ENCODE results near the gene AGBL2. TPM values are rescaled to one million over a fixed set of nuclear protein-coding genes. Genes with fewer than 3 reads are reported as not detected.

Gene AGBL2
- total and polyA plus RNA-seq, 2 of the 8 experiments (the other 6 are each of a cell fraction or from before 2014, with no cell fraction given), result 2.1 to 6.5 TPM

DNA sequence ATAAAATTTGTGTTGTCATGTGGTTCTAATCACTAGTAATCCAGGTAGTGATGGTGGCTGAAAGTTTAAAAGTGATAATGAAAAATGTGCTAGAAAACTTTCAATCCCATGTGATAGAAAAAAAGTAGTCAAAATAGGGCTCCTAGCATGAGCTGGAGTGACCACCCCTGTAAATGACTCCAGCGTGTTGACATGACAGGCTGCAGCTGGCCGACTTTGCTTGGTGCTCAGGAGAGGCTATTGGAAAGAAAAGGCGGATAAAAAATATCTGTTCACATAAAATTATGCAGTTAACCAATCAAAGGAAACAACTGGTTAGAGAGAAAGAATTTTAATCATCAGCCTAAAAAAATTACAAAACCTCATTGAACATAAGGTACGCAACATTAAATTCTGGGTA is 55.9 kb downstream of the AGBL2 start:
- Histone ChIP-seq H2BK12ac (ENCODE audit: low read depth, low read length) (no peak overlapping the region), H2BK120ac (replicated peaks; ENCODE audit: low read depth, low read length) (no peak overlapping the region), H4K5ac (ENCODE audit: insufficient read length, low read depth, low read length) (no peak overlapping the region), H3K23me2 (ENCODE audit: low read depth, low read length) (no peaks in the 10 kb centered on the region), H3K23ac (ENCODE audit: insufficient read length) (no peak overlapping the region), H3K27me3 (replicated peaks in 1 of 4; ENCODE audit: control insufficient read depth in 3 of 4, extremely low read depth in 1 of 4, insufficient read depth in 3 of 4, low read length in 3 of 4) (no peaks in the 10 kb centered on the region), H2AK5ac (ENCODE audit: low read depth, low read length) (no peak overlapping the region), H3K9ac (replicated peaks in 1 of 4; ENCODE audit: extremely low read depth in 1 of 4, low read depth in 3 of 4, low read length in 3 of 4) (no peak overlapping the region), H3K4me1 (replicated peaks in 1 of 4; ENCODE audit: control insufficient read depth in 3 of 4, insufficient read depth in 4 of 4, low read length in 3 of 4) (no peaks in the 10 kb centered on the region), H2AFZ (ENCODE audit: low read length) (no peak overlapping the region), H2BK20ac (ENCODE audit: low read length) (no peak overlapping the region), H3K9me3 (ENCODE audit: insufficient read depth in 2 of 2, low read depth in 1 of 2, low read length in 1 of 2) (no peaks in the 10 kb centered on the region), H3K4me2 (ENCODE audit: insufficient read depth in 1 of 2, low read depth in 2 of 2, low read length in 2 of 2) (no peak overlapping the region), H3K79me2 (ENCODE audit: control insufficient read depth in 1 of 2, insufficient read depth in 2 of 2, low read length in 2 of 2) (no peaks in the 10 kb centered on the region), H2BK15ac (ENCODE audit: low read length) (no peak overlapping the region), H4K20me1 (replicated peaks in 1 of 2; ENCODE audit: control insufficient read depth in 1 of 2, insufficient read depth in 2 of 2, low read length in 2 of 2) (no peaks in the 10 kb centered on the region), H4K8ac (ENCODE audit: extremely low read depth, insufficient read depth, low read length) (no peak overlapping the region), H3K56ac (replicated peaks; ENCODE audit: insufficient read length, low read depth, low read length) (no peak overlapping the region), H3K14ac (ENCODE audit: insufficient read length) (no peak overlapping the region), H3K4me3 (ENCODE audit: extremely low read depth in 1 of 4, insufficient read depth in 2 of 4, low read depth in 3 of 4, low read length in 4 of 4) (no peak overlapping the region), H2BK5ac (ENCODE audit: low read depth, low read length) (no peak overlapping the region), H3K18ac (ENCODE audit: extremely low read depth, low read length) (no peak overlapping the region), H3K36me3 (ENCODE audit: control insufficient read depth in 2 of 4, insufficient read depth in 4 of 4, low read length in 3 of 4) (no peaks in the 10 kb centered on the region), H4K91ac (replicated peaks; ENCODE audit: insufficient read length, low read length) (no peak overlapping the region), H3K79me1 (ENCODE audit: low read depth, low read length) (no peaks in the 10 kb centered on the region), H3K27ac (ENCODE audit: low read depth, low read length) (no peak overlapping the region), H3K4ac (replicated peaks; ENCODE audit: insufficient read length, low read depth, low read length) (no peak overlapping the region)
- DNase-seq (ENCODE audit: low read depth in 1 of 2, low spot score in 2 of 2) (no peak), FAIRE-seq (no peak)
- ChIA-PET CTCF (ENCODE audit: partially characterized antibody) (no interaction called here), POLR2A (ENCODE audit: partially characterized antibody) (no interaction called here)
- 85% methylated on average over 4 of the region's 4 CpGs; no CpG with 5 or more reads in 1 of the 2 experiments for WGBS, 2 experiments (ENCODE audit: extremely low coverage in 1 of 2, insufficient coverage in 1 of 2, insufficient read length in 1 of 2, insufficient replicate concordance in 2 of 2, low coverage in 1 of 2, low lambda C conversion rate in 2 of 2, missing lambda C conversion rate in 1 of 2)
- TF ChIP-seq POU5F1 (IDR thresholded peaks at IDR 0.05; ENCODE audit: low read depth, low read length) (no peak), JUND (IDR thresholded peaks at IDR 0.05; ENCODE audit: low read length) (no peak), CEBPB (IDR thresholded peaks at IDR 0.05; ENCODE audit: low read depth, low read length) (no peak), EZH2 (IDR thresholded peaks at IDR 0.05; ENCODE audit: low read depth, low read length, severe bottlenecking) (no peak), CTBP2 (IDR thresholded peaks at IDR 0.05; ENCODE audit: borderline replicate concordance, insufficient read depth, insufficient read length, low read length) (no peak), ASH2L (IDR thresholded peaks at IDR 0.05; ENCODE audit: low read length) (no peak), KDM4A (IDR thresholded peaks at IDR 0.05; ENCODE audit: low read depth, low read length, severe bottlenecking) (no peak), SIN3A (conservative IDR thresholded peaks at IDR 0.05 in 1 of 2, IDR thresholded peaks at IDR 0.05 in 1 of 2; ENCODE audit: low read depth in 1 of 2, low read length in 2 of 2) (no peak)

Data from H1 (cell line).